OCI-LY7 (cell line): Measurements from ENCODE around the gene CRADD. TPM values are rescaled to one million over a fixed set of nuclear protein-coding genes. Genes with fewer than 3 reads are reported as not detected.

Source experiments
- BruUV-seq: library from RNA; stranded (reverse); fragments of 400-500 nt; replicated peaks from 2 replicates; lab custom pipeline; 2021; lab: Mats Ljungman, UMichigan
- CTCF ChIA-PET: fragments of 300-600 bp; sonication (Branson Sonifier 250); formaldehyde crosslinking; loops from one replicate; lab custom pipeline; 2022; ENCODE audit warnings: antibody characterized with exemption; ENCODE audit not compliant: unreplicated experiment; lab: Charles Lee
- POLR2A ChIA-PET: fragments of 300-600 bp; sonication (Branson Sonifier 250); formaldehyde crosslinking; loops from one replicate; lab custom pipeline; 2022; ENCODE audit warnings: antibody characterized with exemption; lab: Charles Lee
- DNase-seq: peaks from one replicate; pipeline ENCODE4 v3.0.0-alpha.2; 2015; ENCODE audit warnings: low spot score
- H2AFZ ChIP-seq: fragments of 200-600 bp; sonication (generic), shearing (Covaris generic); 2 replicates; pipeline ENCODE4 v1.6.1; 2014; ENCODE audit warnings: mild to moderate bottlenecking, antibody characterized with exemption, low read length, moderate library complexity
- H3K27ac ChIP-seq: fragments of 200-600 bp; sonication (generic); 2 replicates; pipeline ENCODE4 v1.5.1; 2014; ENCODE audit warnings: mixed run types, low read depth, mild to moderate bottlenecking, moderate library complexity, low read length, inconsistent platforms; ENCODE audit not compliant: poor library complexity, severe bottlenecking
- H3K36me3 ChIP-seq: fragments of 200-600 bp; sonication (generic); 2 replicates; pipeline ENCODE4 v1.6.1; 2014; ENCODE audit warnings: mild to moderate bottlenecking, antibody characterized with exemption, low read length, moderate library complexity, mixed read lengths; ENCODE audit not compliant: insufficient read depth
- H3K4me1 ChIP-seq: fragments of 200-600 bp; sonication (generic); 2 replicates; pipeline ENCODE4 v1.5.1; 2014; ENCODE audit warnings: mild to moderate bottlenecking, low read length; ENCODE audit not compliant: insufficient read depth, poor library complexity, severe bottlenecking
- H3K4me2 ChIP-seq: fragments of 200-600 bp; sonication (generic); 2 replicates; pipeline ENCODE4 v1.6.1; 2014; ENCODE audit warnings: mild to moderate bottlenecking, low read length
- H3K4me3 ChIP-seq: fragments of 200-600 bp; sonication (generic); 2 replicates; pipeline ENCODE4 v1.5.1; 2014; ENCODE audit warnings: mild to moderate bottlenecking, low read depth, low read length; ENCODE audit not compliant: poor library complexity, severe bottlenecking
- H3K79me2 ChIP-seq: fragments of 200-600 bp; sonication (generic); 2 replicates; pipeline ENCODE4 v1.6.1; 2016; ENCODE audit warnings: low read depth, mild to moderate bottlenecking, low read length, moderate library complexity, mixed read lengths; ENCODE audit not compliant: insufficient read depth
- H3K9me2 ChIP-seq: fragments of 200-600 bp; sonication (generic); 2 replicates; pipeline ENCODE4 v1.6.1; 2016; ENCODE audit warnings: mild to moderate bottlenecking, low read length, mixed read lengths; ENCODE audit not compliant: insufficient read depth
- H3K9me3 ChIP-seq: fragments of 200-600 bp; sonication (generic); 2 replicates; pipeline ENCODE4 v1.6.1; 2014; ENCODE audit warnings: mild to moderate bottlenecking, mixed run types, low read length, mixed read lengths
- H4K20me1 ChIP-seq: fragments of 200-600 bp; sonication (generic); 2 replicates; pipeline ENCODE4 v1.6.1; 2014; ENCODE audit warnings: mild to moderate bottlenecking, antibody characterized with exemption, low read length, moderate library complexity, mixed read lengths; ENCODE audit not compliant: insufficient read depth
- CTCF ChIP-seq: fragments of 200-600 bp; sonication (generic); conservative IDR thresholded peaks from 2 replicates; pipeline ENCODE4 v1.5.1; 2014; ENCODE audit warnings: mild to moderate bottlenecking, antibody characterized with exemption, low read length, moderate library complexity, mixed read lengths
- EZH2phosphoT487 ChIP-seq: fragments of 200-600 bp; sonication (generic); IDR thresholded peaks from 2 replicates; pipeline ENCODE4 v1.6.1; 2018; ENCODE audit warnings: low read depth, borderline replicate concordance, mild to moderate bottlenecking, mixed run types, antibody characterized with exemption, low read length, moderate library complexity, mixed read lengths
- intact Hi-C: fragments of 100-400 bp; cut with micrococcal nuclease; formaldehyde crosslinking; loops from one replicate; pipeline ENCODE4 v1.10.0; 2022; ENCODE audit not compliant: unreplicated experiment
- total RNA-seq, 2 experiments: library from RNA; depleted of rRNA in 1 of 2; stranded (reverse); fragments of >200 nt in 1 of 2; shearing (Covaris generic) in 1 of 2; gene quantifications; 2 replicates each; pipeline ENCODE4 v1.2.3, GENCODE V29; 2014 to 2022

CRADD gene
- total RNA-seq, 2 experiments from 2014 or later, result 10.5 to 16.8 TPM

GRCh38 chr12:93802293-93802692 lies 125.1 kb downstream of the CRADD start:
- DNase-seq, result no peak
- intact Hi-C loops, result no loop called here
- H3K9me2 ChIP-seq, result no peaks in the 10 kb centered on the region
- H3K4me3 ChIP-seq, result no peak overlapping the region
- ChIA-PET CTCF (no interaction called here), POLR2A (interaction anchor here (0.8 kb wide), 1 partner anchor 210 kb away, joined by 3 read pairs; no protein-coding TSS in a partner anchor)
- BruUV-seq, result no TSS peak
- H3K79me2 ChIP-seq, result no peaks in the 10 kb centered on the region
- no peak overlapping the region for H3K4me2 ChIP-seq
- no peaks in the 10 kb centered on the region for H3K9me3 ChIP-seq
- no peak for TF ChIP-seq CTCF
- TF ChIP-seq EZH2phosphoT487, result no peak
- H3K27ac ChIP-seq, result no peak overlapping the region
- H3K4me1 ChIP-seq, result no peaks in the 10 kb centered on the region
- H4K20me1 ChIP-seq, result no peaks in the 10 kb centered on the region
- no peaks in the 10 kb centered on the region for H3K36me3 ChIP-seq
- no peak overlapping the region for H2AFZ ChIP-seq

- POLR2A ChIA-PET, result interaction anchor here (0.8 kb wide), 1 partner anchor 210 kb away, joined by 3 read pairs; no protein-coding TSS in a partner anchor
- CTCF ChIA-PET, result no interaction called here
- no peak overlapping the region for H3K4me2 ChIP-seq
- no peak overlapping the region for H3K4me3 ChIP-seq
- BruUV-seq, result no TSS peak
- intact Hi-C loops, result no loop called here
- no peaks in the 10 kb centered on the region for H3K36me3 ChIP-seq
- no peak overlapping the region for H2AFZ ChIP-seq
- H3K27ac ChIP-seq, result no peak overlapping the region
- H3K9me2 ChIP-seq, result no peaks in the 10 kb centered on the region
- no peaks in the 10 kb centered on the region for H4K20me1 ChIP-seq
- DNase-seq, result no peak
- no peaks in the 10 kb centered on the region for H3K79me2 ChIP-seq
- H3K9me3 ChIP-seq, result no peaks in the 10 kb centered on the region
- no peaks in the 10 kb centered on the region for H3K4me1 ChIP-seq
- TF ChIP-seq CTCF, result no peak
- no peak for TF ChIP-seq EZH2phosphoT487
These were observed 125.7 kb downstream of the CRADD start for GRCh38 chr12:93802698-93803423.

GRCh38 chr12:93803424-93803807 lies 126.2 kb downstream of the CRADD start:
- Histone ChIP-seq H3K27ac (no peak overlapping the region), H3K4me3 (no peak overlapping the region), H3K79me2 (no peaks in the 10 kb centered on the region), H3K9me3 (no peaks in the 10 kb centered on the region), H3K4me2 (no peak overlapping the region), H4K20me1 (no peaks in the 10 kb centered on the region), H3K4me1 (no peaks in the 10 kb centered on the region), H3K9me2 (no peaks in the 10 kb centered on the region), H3K36me3 (no peaks in the 10 kb centered on the region), H2AFZ (no peak overlapping the region)
- ChIA-PET CTCF (no interaction called here), POLR2A (interaction anchor here (0.8 kb wide), 1 partner anchor 211 kb away, joined by 3 read pairs; no protein-coding TSS in a partner anchor)
- BruUV-seq, result no TSS peak
- intact Hi-C loops, result no loop called here
- no peak for DNase-seq
- TF ChIP-seq EZH2phosphoT487, result no peak
